Measurements from ENCODE around the gene PROZ.

DNA sequence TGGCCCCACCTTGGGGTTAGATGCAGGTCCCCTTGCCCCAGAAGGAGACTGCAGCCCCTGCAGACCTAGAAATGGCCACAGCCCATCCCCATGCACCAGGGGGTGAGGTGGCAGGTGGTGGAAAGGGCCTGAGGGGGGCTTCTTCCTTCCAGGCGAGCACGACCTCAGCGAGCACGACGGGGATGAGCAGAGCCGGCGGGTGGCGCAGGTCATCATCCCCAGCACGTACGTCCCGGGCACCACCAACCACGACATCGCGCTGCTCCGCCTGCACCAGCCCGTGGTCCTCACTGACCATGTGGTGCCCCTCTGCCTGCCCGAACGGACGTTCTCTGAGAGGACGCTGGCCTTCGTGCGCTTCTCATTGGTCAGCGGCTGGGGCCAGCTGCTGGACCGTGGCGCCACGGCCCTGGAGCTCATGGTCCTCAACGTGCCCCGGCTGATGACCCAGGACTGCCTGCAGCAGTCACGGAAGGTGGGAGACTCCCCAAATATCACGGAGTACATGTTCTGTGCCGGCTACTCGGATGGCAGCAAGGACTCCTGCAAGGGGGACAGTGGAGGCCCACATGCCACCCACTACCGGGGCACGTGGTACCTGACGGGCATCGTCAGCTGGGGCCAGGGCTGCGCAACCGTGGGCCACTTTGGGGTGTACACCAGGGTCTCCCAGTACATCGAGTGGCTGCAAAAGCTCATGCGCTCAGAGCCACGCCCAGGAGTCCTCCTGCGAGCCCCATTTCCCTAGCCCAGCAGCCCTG is 40.0 kb upstream of the PROZ start:
- TF ChIP-seq, protein P1, sequence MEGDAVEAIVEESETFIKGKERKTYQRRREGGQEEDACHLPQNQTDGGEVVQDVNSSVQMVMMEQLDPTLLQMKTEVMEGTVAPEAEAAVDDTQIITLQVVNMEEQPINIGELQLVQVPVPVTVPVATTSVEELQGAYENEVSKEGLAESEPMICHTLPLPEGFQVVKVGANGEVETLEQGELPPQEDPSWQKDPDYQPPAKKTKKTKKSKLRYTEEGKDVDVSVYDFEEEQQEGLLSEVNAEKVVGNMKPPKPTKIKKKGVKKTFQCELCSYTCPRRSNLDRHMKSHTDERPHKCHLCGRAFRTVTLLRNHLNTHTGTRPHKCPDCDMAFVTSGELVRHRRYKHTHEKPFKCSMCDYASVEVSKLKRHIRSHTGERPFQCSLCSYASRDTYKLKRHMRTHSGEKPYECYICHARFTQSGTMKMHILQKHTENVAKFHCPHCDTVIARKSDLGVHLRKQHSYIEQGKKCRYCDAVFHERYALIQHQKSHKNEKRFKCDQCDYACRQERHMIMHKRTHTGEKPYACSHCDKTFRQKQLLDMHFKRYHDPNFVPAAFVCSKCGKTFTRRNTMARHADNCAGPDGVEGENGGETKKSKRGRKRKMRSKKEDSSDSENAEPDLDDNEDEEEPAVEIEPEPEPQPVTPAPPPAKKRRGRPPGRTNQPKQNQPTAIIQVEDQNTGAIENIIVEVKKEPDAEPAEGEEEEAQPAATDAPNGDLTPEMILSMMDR (IDR thresholded peaks at IDR 0.05 in 8 of 11, conservative IDR thresholded peaks at IDR 0.05 in 3 of 11), result no peak
- TF ChIP-seq POLR2A (IDR thresholded peaks at IDR 0.05), result no peak
